Measurements from ENCODE around the gene OSBPL6.
"Not testable (repeated sequence)": the region's sequence is repeated elsewhere in the genome, so short reads cannot be mapped to it uniquely, and the experiment has no call there.

OSBPL6 gene

DNA sequence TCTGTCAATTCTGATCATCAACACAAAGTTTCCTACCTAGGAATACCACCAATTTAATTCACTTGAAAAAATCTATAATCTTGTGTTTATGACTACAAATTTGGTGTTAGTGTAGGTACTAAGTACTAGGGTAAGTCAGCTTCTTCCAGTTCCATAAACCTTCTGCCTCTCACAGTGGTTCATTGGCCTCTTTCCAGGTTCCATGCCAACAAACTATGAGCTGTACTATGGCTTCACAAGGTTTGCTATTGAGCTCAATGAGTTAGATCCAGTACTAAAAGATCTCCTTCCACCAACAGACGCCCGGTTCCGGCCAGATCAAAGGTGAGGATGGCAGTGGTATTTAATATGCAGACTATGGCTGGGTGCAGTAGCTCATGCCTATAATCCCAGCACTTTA is 197.9 kb downstream of the OSBPL6 start:
- DNase-seq (no peak), ATAC-seq (no peak)
- Mint-ChIP-seq H3K9me3 (no peaks in the 10 kb centered on the region), H3K27me3 (peaks cover 8% of the 10 kb centered on the region), H3K27ac (no peak overlapping the region), H3K4me1 (peaks cover 2% of the 10 kb centered on the region), H3K4me3 (no peak overlapping the region)

DNA sequence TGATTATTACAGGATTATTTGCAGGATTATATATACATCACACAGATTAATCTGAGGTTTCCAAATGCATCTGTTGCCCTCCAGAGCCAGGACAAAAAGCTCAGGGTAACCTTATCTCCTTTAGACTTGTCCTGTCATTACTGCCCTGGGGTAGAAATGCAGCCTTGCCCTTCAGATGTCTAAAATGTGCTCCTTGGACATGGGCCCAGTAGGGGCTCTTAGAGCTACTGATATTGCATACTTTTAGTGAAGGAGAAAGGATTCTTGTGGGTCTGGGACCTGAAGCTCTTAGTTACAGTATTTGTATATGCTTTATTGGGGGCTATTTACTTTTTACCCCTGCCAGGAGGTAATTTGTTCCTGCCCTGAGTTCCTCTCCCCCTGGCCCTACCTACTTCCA is 200.5 kb downstream of the OSBPL6 start:
- no peaks in the 10 kb centered on the region for H3K9me3 Mint-ChIP-seq
- no peaks in the 10 kb centered on the region for H3K27me3 Mint-ChIP-seq
- peaks cover 5% of the 10 kb centered on the region for H3K4me1 Mint-ChIP-seq
- H3K27ac Mint-ChIP-seq, result no peak overlapping the region
- no peak overlapping the region for H3K4me3 Mint-ChIP-seq
- ATAC-seq (no peak), DNase-seq (no peak)

DNA sequence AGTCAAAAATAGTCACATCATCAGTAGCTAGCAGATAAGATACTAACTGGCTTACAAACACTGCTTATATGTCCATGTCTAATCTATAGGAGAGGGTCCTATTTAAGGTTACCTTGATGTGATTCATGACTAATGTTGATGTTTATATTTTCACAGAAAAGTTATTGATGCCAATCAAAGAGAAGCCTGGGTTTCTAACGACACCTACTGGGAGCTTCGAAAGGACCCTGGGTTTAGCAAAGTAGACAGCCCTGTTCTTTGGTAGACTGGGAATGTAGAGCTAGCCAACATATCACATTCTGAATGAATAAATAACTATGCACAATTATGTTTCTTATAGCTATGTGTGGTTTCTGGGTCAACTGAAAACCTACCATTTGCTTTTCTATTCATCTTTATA is 201.0 kb downstream of the OSBPL6 start:
- Mint-ChIP-seq H3K27me3 (no peaks in the 10 kb centered on the region), H3K4me1 (peaks cover 5% of the 10 kb centered on the region), H3K9me3 (no peaks in the 10 kb centered on the region), H3K27ac (no peak overlapping the region), H3K4me3 (no peak overlapping the region)
- DNase-seq (no peak), ATAC-seq (no peak)

DNA sequence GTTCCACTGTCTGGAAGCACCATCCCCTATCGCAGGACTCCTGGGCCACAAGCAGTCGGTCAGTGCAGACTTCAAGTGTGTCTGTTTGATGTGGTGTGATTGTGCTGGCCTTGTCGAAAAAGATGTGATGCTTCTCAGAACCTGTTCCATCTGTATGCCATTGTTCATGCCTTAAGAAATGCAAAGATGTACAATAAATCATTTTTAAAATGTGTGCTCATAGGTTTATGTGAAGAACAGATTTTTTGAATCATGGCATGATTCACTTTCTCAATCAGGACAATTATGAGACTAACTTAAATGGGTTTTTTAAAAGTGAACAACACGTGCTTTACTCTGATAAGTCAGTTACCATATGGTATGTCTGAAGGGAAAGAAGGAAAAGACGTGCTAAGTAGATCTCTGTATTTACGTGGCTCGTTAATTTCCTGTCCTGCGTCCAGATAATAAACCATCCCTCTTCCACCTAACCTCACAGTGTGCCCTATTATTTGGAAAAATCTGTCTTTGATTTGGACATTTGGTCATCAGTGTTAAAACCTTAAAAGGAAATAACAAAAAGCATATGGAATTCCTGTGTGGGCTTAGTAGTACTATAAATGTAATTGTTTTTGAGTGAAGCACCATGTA is 201.7 kb downstream of the OSBPL6 start:
- ATAC-seq (no peak), DNase-seq (no peak)
- Mint-ChIP-seq H3K27ac (no peak overlapping the region), H3K9me3 (no peaks in the 10 kb centered on the region), H3K4me1 (peaks cover 5% of the 10 kb centered on the region), H3K27me3 (peaks cover under 1% of the 10 kb centered on the region), H3K4me3 (no peak overlapping the region)

DNA sequence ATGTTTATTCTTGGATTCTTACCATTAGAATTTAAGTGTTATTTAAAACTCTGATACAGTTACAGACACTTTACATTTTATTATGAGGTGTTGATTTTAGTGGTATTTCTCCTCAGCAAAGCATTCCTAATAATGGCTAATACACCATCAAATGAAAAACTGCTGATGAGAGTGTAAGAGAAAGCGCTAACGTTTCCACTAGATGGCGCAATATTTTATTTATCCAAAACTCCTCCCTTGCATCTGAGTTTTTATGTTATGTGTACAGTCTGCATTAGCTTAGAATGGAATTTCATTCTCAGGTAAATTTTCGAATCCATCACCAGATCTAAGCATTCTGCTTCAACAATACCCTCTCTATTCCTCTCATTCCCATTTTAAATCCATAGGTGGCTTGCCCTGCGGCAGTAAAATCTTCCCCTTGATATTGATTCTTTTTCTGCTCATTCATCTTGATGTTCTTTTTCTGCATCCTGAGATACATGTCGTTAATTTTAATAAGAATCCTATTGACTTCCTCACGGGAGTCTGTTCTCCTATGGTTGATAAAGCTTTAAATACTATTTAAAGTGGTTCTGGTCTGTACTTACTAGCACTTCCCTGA is 202.8 kb downstream of the OSBPL6 start:
- peaks cover 11% of the 10 kb centered on the region for H3K27me3 Mint-ChIP-seq
- ATAC-seq, result peak; percentile 69
- H3K4me3 Mint-ChIP-seq, result no peak overlapping the region
- no peak overlapping the region for H3K27ac Mint-ChIP-seq
- no peak for DNase-seq
- H3K9me3 Mint-ChIP-seq, result no peaks in the 10 kb centered on the region
- peaks cover 5% of the 10 kb centered on the region for H3K4me1 Mint-ChIP-seq

DNA sequence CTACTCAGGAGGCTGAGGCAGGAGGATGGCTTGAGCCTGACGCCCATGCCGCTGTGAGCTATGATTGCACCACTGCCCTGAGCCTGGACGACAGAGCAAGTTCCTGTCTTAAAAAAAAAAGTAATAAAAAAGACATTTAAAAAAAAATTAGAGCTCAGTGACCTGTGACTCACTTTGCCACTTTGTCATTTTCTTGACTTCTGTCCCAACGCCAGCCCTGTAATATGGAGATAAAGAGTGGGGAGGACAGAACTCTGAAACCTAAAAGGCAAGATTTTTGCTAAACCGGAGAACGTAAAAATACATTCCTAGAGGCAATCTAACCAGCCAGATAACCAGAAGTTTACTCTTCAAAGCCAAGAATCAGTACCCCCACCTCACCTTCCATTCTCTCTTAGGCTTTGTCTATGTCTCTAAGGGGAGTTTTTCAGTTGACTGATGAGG is 207.7 kb downstream of the OSBPL6 start:
- Mint-ChIP-seq H3K4me1 (peaks cover 10% of the 10 kb centered on the region), H3K27ac (peak overlapping the region in 1 of 2 donors; percentile 12), H3K4me3 (no peak overlapping the region), H3K9me3 (no peaks in the 10 kb centered on the region), H3K27me3 (peaks cover 23% of the 10 kb centered on the region)
- no peak for DNase-seq
- no peak for ATAC-seq

DNA sequence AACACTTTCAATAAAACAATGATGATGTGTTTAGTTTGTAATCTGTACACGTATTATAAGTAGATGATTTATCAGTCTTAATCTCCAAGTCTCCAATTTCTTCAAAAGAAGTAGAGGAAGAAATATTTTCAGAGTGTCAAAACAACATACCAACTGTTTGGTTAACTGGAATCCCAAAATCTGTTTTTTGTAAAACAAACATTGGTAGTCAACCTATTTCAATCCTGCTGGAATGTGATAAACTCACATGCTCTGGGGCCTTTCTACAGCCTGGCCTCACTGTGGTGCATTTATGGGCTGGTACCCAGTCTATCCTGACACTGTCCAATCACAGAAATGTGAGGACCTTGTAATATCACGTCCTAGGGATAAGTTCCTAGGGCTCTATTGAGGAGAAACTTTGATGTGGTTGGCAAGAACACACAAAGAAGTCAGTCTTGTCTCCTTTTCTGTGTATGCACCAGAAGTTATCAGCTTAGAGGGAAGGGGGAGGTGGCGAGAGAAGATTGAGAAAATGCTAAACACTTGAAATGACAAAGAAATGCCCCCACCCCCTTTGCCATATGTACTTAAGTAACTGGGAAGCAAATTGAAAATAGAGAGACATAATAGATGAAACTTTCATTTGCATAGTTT is 209.5 kb downstream of the OSBPL6 start:
- ATAC-seq, result peak; percentile 36
- no peak for DNase-seq
- Mint-ChIP-seq H3K4me1 (peaks cover 5% of the 10 kb centered on the region), H3K9me3 (no peaks in the 10 kb centered on the region), H3K27me3 (peaks cover 23% of the 10 kb centered on the region), H3K4me3 (no peak overlapping the region), H3K27ac (no peak overlapping the region)

DNA sequence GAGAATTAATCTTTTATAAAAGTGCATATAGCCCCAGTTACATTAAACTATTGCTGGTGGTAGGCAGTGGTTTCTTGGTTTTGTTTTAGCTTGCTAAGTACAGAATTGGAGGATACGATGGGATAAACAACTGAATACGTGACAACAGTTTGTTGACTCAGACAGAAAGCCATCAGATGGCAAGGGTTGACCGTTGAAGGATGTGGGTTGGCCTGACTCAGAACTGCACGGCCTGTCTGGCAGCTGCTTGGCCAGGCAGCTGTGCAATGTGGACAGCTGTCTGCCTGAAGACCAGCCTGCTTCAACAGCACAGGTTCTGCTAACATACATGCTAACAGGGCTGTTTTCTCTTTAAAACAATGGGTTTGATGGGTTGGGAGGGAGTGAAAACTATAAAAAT is 210.1 kb downstream of the OSBPL6 start:
- peak; percentile 90 for ATAC-seq
- no peak overlapping the region for H3K27ac Mint-ChIP-seq

DNA sequence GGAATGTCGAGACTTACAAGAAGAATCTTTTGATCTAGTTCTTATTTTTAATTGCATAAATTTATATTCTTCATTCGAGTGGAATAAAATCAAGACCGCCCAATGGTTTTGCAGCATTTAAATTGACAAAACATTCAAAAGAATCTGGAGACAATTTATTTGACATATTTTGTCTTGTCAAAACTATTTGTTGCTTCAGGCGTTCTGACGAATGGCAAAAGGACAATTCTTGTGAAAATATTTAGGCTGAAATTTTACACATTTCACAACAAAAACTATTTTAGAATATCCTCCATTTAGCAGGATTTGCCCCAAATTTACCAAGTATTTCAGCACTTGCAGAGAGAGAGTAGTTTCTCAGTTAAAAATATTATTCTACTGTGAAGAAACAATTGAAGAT is 214.9 kb downstream of the OSBPL6 start:
- Mint-ChIP-seq H3K4me3 (no peak overlapping the region), H3K4me1 (peaks cover 15% of the 10 kb centered on the region), H3K9me3 (no peaks in the 10 kb centered on the region), H3K27me3 (no peaks in the 10 kb centered on the region), H3K27ac (no peak overlapping the region)
- ATAC-seq (no peak), DNase-seq (no peak)

More for the DNA sequence above, 210.1 kb downstream of the OSBPL6 start:
- Mint-ChIP-seq H3K4me3 (no peak overlapping the region), H3K27me3 (peaks cover 23% of the 10 kb centered on the region), H3K9me3 (no peaks in the 10 kb centered on the region), H3K4me1 (peaks cover 5% of the 10 kb centered on the region)
- peak in 1 of 2 donors; percentile 33 for DNase-seq

DNA sequence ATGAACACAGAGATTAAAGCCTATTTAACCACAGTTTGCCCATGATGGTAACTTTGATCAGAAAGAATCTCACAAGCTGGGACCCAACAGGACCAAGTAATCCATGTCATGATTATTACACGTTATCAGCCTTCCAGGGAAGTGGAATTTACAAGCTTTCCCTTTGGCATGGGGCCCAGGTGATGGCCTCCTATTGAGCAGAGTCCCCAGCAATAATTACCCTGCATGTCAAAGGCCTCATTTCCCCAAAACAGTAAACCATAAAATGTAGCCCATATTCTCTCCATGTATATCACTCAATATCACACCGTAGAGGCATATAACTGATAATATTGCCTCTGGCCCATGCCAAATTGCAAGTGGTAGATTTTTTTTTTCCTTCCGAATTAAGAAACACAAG is 217.7 kb downstream of the OSBPL6 start:
- DNase-seq (no peak), ATAC-seq (no peak)
- Mint-ChIP-seq H3K9me3 (no peaks in the 10 kb centered on the region), H3K27ac (no peak overlapping the region), H3K4me3 (no peak overlapping the region), H3K27me3 (no peaks in the 10 kb centered on the region), H3K4me1 (peaks cover 33% of the 10 kb centered on the region)

DNA sequence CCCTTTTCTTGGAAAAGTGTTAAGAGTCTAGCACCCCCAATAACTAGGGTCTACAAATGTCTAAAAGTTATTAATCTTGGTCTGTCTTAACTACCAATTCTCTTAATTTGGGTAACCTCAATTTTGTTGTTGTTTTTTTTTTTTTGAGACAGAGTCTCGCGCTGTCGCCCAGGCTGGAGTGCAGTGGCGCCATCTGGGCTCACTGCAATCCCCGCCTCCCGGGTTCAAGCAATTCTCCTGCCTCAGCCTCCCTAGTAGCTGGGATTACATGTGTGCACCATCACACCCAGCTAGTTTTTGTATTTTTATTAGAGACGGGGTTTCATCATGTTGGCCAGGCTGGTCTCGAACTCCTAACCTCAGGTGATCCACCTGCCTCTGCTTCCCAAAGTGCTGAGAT is 218.1 kb downstream of the OSBPL6 start:
- H3K9me3 Mint-ChIP-seq, DNase-seq, H3K27ac Mint-ChIP-seq, H3K27me3 Mint-ChIP-seq, ATAC-seq: not testable (repeated sequence)
- peak overlapping the region; percentile 96 to 99 for H3K4me3 Mint-ChIP-seq
- peaks cover 34% of the 10 kb centered on the region for H3K4me1 Mint-ChIP-seq

DNA sequence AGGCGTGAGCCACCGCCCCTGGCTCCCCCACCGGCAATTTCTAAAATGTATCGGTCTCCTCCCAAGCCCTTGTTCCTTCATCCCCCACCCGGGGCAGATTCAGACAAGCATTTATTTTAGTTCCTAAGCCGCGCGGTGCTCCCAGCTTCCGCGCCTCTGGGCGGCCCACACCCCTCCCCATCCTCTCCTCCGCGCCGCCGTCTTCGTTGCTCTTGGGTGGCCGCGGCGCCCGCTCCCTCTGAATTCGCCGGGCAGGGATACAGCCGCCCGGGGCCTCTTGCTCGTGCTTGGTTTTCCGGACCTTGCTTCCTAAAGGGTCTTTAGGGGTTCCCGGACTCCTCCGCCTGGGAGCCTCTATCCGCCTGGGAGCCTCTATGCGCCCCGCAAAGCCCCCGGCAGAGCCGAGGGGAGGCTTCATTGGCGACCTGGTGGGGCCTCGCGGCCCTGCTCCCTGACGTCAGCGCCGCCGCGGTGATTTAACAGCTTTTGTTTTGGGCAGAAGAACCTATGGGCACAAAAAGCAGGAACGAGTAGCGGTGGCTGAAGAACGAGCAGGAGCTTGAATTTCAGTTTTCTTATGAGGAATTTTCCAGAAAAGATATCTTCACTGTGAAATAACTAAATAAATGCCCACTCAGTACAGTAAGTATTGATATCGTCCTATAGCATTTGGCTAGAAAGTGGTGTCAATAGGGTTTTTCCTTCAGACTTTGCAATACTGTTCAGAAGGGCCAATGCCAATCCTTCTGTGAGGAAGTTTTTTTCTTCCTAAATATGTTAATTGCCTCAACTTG is 219.4 kb downstream of the OSBPL6 start:
- Mint-ChIP-seq H3K9me3 (no peaks in the 10 kb centered on the region), H3K4me3 (peak overlapping the region; percentile 96 to 99), H3K27me3 (no peaks in the 10 kb centered on the region), H3K4me1 (peaks cover 41% of the 10 kb centered on the region), H3K27ac (peak overlapping the region; percentile 99 to 100)
- peak; percentile 83 for ATAC-seq
- peak; percentile 80 to 85 for DNase-seq

DNA sequence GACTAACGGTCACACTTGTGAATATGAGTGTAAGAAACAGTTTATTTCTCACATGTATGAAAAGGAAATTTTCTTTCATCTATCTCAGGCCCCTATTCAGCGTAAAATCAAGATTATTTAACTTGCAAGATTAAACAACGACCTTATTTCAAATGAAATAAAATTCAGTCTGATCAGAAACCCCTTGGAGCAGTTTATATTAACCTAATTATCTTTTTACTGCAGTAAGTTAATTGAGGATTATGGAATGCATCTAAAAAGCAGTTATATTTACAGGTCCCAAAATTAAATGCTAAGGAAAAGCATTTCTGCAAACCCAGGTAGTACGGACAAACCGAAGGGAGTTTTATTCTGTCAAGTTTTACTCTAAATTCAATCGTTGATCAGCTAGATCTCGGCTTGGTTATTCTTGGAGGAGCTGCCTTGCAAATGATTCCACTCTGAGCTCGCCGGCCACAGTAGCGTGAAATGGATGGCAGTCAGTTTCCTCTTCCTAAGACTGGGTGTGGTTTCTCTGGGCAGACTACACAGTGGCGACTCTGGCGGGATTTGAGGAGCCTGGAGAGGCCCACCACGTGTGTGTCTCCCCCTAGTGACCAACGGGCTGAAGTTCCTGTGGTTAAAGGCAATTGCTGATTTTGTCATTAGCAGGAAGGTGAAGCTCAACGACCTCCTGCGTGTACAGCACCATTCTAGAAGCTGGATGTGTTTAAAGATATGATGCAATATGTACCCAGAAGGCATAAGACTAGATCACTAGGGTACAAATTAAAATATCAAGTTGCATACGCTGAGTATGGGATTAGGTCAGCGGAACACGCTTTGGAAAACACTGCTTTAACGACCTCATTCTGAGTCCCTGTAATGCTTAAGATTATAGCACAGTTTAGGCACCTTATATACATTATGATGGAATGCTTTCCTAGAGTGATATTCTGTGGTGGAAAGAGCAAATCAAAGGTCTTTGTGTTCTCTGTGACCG is 220.2 kb downstream of the OSBPL6 start:
- Mint-ChIP-seq H3K9me3 (no peaks in the 10 kb centered on the region), H3K27me3 (no peaks in the 10 kb centered on the region), H3K4me3 (peak overlapping the region; percentile 96 to 99), H3K4me1 (peaks cover 41% of the 10 kb centered on the region), H3K27ac (peak overlapping the region; percentile 99 to 100)
- peak; percentile 82 to 91 for DNase-seq
- ATAC-seq, result peak; percentile 86

DNA sequence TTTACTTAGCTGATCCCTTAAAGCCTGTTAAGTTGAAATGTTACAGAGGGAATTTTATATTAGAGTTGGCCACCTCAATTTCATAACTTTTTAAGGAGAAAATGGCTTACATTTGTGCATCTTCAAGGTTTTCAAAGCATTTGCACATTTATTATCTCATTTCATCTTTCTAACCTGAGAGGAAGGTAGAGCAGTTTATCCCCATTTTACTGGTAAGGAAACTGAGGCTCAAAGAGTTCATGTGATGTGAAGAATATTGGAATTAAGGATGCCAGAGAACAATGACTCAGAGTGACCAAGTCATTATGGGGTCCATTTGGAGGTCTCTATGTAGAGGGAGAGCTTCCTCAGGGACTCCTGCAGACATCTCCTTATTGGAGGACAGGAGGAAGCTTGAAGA is 221.7 kb downstream of the OSBPL6 start:
- no peak for ATAC-seq
- Mint-ChIP-seq H3K4me1 (peaks cover 41% of the 10 kb centered on the region), H3K9me3 (no peaks in the 10 kb centered on the region), H3K27me3 (no peaks in the 10 kb centered on the region), H3K4me3 (peak overlapping the region in 1 of 2 donors; percentile 35), H3K27ac (no peak overlapping the region)
- no peak for DNase-seq

DNA sequence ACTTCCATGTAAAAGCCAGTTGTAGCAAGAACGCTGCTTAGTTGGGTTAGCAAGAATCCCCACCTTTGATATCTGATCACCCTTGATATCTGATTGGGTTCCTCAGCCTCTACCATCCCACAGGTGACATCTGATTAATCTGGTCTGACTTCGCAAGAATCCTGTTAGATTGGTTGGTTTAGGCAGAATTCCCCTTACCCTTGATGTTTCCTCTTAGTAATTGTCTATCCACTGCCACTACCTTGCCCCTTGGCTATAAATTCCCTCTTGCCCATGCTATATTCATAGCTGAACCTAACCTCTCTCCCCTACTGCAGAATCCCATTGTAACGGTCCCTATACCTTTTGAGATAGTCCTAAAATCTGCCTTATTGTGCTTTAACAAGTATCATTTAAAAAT is 223.6 kb downstream of the OSBPL6 start:
- Mint-ChIP-seq H3K9me3 (no peaks in the 10 kb centered on the region), H3K27ac (no peak overlapping the region), H3K4me3 (no peak overlapping the region), H3K4me1 (peaks cover 38% of the 10 kb centered on the region), H3K27me3 (no peaks in the 10 kb centered on the region)
- DNase-seq (no peak), ATAC-seq (no peak)
